Ovary (tissue), 3 donors: Measurements from ENCODE around the gene APBA2.

Experiments
- CTCF ChIP-seq, 3 donors: fragments of 450-650 bp in 2 of 3; fragments of 200-600 bp in 1 of 3; IDR thresholded peaks; one replicate each; pipeline versions ENCODE4 v1.5.1 to v1.8.0; 2016 to 2022; ENCODE audit warnings: antibody characterized with exemption in 3 of 3, mild to moderate bottlenecking in 1 of 3
- POLR2A ChIP-seq: fragments of 450-650 bp; IDR thresholded peaks from one replicate; pipeline ENCODE4 v1.6.1; 2017; ENCODE audit warnings: antibody characterized with exemption, mild to moderate bottlenecking, moderate library complexity
- donor health status: DM: no; HTN: no; CAD: no.

GRCh38 chr15:29062179-29062591 lies 176.4 kb downstream of the APBA2 start:
- TF ChIP-seq POLR2A (no peak), CTCF (IDR thresholded peaks at IDR 0.05) (no peak)
